Activated gamma-delta T cell (primary cell): ENCODE measurements around the gene IL1R1.

Experiments used
- DNase-seq: peaks from one replicate; lab custom pipeline; 2025; lab: John Stamatoyannopoulos, UW

IL1R1 gene

DNA sequence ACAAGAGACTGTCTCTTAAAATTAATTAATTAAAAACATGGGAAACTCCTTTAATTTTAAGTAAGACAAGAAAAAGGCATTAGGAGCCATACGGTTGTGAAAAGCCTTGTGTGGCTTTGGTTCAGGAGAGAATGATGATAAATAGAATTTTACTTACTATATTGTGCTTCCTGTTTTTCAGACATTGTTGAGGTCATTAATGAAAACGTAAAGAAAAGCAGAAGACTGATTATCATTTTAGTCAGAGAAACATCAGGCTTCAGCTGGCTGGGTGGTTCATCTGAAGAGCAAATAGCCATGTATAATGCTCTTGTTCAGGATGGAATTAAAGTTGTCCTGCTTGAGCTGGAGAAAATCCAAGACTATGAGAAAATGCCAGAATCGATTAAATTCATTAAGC is 33.6 kb downstream of the IL1R1 start:
- no peak for DNase-seq

DNA sequence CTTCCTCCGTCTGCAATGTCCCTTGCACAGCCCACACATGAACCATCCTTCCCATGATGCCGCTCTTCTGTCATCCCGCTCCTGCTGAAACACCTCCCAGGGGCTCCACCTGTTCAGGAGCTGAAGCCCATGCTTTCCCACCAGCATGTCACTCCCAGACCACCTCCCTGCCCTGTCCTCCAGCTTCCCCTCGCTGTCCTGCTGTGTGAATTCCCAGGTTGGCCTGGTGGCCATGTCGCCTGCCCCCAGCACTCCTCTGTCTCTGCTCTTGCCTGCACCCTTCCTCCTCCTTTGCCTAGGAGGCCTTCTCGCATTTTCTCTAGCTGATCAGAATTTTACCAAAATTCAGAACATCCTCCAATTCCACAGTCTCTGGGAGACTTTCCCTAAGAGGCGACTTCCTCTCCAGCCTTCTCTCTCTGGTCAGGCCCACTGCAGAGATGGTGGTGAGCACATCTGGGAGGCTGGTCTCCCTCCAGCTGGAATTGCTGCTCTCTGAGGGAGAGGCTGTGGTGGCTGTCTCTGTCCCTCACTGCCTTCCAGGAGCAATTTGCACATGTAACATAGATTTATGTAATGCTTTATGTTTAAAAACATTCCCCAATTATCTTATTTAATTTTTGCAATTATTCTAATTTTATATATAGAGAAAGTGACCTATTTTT is 35.4 kb downstream of the IL1R1 start:
- no peak for DNase-seq

GRCh38 chr2:102179061-102179460 is 36.5 kb downstream of the IL1R1 start:
- no peak for DNase-seq

DNA sequence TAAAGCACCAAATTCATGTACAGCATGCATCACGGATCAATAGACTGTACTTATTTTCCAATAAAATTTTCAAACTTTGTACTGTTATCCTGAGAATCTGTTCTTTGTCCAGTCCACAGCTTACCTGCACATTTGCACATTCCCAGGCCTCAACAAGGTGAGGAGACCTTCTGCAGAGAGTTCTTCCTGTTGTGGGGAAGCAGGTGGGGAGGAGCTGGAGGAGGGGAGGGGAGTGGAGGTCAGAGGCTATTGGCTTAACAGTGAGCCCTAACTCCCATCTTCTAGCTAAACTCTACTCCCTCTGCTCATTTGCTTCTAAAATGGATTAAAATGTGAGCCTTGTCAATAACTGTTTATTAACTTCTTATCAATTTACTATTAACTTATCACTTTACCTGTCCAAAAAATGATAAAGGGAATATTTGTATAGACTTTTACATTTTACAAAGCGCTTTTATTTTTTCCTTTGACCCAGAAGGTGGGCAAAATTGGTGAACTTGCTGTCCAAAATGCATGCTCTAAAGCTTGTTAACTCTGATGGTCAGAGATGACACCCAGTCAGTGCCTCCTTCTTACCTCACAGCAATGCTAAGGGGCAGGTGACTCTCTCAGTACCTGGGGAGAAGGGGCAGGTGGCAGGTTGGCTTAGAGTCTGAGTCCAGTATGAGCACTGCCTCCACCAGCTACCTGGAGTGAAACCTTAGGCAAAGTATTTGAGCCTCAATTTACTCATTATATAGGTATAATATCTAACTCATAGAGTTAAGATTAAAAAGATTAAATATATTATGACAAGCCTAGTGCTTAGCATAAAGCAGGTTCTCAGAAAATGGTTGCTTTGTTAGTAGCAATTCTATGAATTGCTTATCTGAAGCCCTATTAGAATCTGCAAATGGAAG is 37.5 kb downstream of the IL1R1 start:
- no peak for DNase-seq

DNA sequence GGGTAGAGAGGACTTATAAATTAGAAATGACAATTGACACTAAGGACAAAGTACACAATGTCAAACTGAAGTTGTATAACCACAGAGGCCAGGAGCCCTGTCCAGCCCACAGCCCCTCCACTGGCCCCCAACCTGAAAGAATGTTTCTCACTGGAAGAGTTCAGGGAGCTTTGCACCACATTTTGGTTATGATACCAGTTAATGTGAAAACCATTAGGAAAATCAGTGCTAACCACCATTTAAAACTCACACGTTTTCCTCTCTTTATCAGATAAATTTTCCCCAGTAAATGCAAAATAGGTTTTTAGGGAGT is 38.1 kb downstream of the IL1R1 start:
- DNase-seq, result no peak

DNA sequence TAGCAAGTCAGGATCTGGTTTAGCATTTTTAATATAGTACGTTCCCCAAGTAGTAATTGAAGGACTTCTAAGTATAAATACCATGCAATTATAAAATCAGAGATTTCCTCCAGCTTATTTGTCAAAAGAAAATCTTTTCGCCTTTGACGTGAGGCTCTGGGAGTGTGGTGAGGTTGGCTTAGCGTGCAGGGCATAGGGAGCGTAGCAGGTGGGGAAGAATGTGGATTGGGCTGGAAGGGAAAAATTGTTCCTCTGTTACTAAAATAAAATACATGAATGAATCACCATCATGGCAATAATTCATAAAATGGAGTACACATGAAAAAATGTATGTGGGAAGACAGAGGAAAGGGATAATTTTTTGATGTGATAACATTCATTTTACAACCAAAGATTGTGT is 38.8 kb downstream of the IL1R1 start:
- DNase-seq, result no peak

GRCh38 chr2:102181919-102182635 is 39.5 kb downstream of the IL1R1 start:
- no peak for DNase-seq

- DNase-seq, result no peak
Observed at GRCh38 chr2:102184018-102184417, 41.5 kb downstream of the IL1R1 start.

GRCh38 chr2:102184568-102184967 is 42.0 kb downstream of the IL1R1 start:
- no peak for DNase-seq

- no peak for DNase-seq
Observed at GRCh38 chr2:102185347-102185746, 42.8 kb downstream of the IL1R1 start.

DNA sequence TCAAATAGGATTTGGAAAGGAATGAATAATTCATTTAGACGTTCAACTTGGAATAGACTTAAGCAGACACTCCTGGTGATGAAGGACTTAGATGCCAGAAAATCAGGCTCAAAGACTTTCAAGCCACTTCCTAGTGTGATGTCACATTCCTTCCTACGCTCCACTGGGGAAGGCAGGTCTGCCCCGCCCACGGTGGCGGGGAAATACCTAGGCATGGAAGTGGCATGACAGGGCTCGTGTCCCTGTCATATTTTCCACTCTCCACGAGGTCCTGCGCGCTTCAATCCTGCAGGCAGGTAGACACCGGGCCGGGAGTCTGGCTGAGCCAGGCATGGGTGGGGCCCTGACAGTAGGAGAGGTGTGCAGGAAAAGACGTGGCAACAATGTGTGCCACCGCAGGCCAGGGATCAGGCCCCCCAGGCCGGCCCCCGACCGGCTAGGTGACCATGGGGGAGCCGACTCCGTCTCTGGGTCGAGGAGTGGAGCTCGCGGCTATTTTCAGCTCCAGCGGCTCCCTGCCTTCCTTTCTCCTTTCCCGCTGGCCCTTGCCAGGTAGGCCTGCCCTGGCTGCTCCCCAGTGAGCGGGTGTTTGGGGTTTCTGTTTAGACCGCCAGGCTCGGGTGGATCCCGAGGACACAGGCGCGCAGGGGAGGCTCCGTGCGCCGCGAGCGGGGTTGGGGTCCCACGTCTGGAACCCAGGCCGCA is 44.4 kb downstream of the IL1R1 start, which contains the start of gene IL1RL2:
Gene IL1RL2 (plus strand): TSS at position 233 of the 705 bp plus-strand sequence. CDS start 845 bp downstream, outside the sequence.
- DNase-seq, result no peak

- no peak for DNase-seq
Observed at GRCh38 chr2:102187496-102188150, 45.1 kb downstream of the IL1R1 start.

- DNase-seq, result no peak
Observed at GRCh38 chr2:102190430-102191107, 48.0 kb downstream of the IL1R1 start.

GRCh38 chr2:102191501-102191900 is 49.0 kb downstream of the IL1R1 start:
- no peak for DNase-seq

GRCh38 chr2:102193074-102193473 is 50.5 kb downstream of the IL1R1 start:
- no peak for DNase-seq

- DNase-seq, result no peak
Observed at GRCh38 chr2:102194609-102195268, 52.2 kb downstream of the IL1R1 start.

DNA sequence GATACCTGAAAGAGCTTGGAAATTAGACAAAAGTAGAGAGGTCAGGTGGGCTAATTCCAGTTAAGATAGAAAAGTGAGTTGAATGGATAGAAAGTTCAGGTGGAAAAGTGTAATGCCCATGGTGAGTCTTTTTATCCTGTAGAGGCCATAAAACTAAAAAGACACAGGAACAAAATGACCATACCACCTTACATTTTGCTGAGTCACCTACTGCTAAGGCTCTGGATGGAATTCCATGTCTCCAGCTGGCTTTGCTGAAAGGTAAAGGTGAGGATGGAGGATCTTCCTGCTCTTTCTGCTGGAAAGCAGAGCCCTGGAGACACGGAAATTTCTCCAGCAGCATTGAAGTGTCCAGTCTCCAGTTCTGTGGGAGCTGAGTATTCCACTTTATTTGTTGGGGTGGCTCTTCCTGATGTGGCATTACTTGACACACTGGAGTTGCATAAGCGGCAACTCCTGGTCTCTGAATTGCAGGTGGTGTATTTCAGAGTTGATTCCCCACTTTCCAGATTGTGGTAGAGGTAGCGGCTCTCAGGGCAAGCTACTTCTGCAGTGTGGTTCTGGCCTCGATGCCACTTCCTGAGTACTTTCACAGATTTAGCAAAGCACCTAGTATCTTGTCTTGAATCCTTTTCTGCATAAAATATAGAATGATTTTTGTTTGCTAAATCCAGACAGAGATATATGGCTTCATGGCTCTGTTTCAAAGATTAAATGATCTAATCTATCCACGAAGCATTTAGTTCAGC is 55.0 kb downstream of the IL1R1 start:
- DNase-seq, result no peak

- no peak for DNase-seq
Observed at GRCh38 chr2:102200539-102200938, 58.0 kb downstream of the IL1R1 start.

DNA sequence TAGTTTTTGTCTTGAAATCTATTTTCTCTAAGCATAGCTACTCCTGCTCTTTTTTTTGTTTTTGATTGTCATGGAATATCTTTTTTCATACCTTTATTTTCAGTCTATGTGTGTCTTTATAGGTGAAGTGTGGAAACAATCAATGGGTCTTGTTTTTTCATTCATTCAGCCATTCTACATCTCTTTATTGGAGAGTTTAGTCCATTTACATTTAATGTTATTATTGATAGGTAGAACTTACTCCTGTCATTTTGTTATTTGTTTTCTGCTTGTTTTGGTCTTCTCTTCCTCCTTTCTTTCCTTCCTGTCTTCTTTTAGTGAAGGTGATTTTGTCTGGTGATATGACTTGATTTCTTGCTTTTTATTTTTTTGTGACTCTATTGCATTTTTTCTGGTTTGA is 62.1 kb downstream of the IL1R1 start:
- no peak for DNase-seq
